ENCODE data around the gene GAS2L3.

- TF ChIP-seq CTCF (IDR thresholded peaks at IDR 0.05) (no peak), POLR2A (IDR thresholded peaks at IDR 0.05) (no peak), POLR2AphosphoS5 (IDR thresholded peaks at IDR 0.05) (no peak)
Observed at GRCh38 chr12:100652488-100652887, 79.0 kb downstream of the GAS2L3 start.
